ACHN (cell line): ENCODE measurements around the gene MYOZ3.

Experiments used
- DNase-seq: peaks from one replicate; pipeline ENCODE4 v3.0.0-alpha.2; 2015
- in situ Hi-C: cut with HindIII; loops from 2 replicates; pipeline ENCODE4 v1.10.0; 2017; ENCODE audit warnings: low sequenced_read_pairs, low pct_ligation_motif_present, low pct_unique_long_range_greater_than_20kb

The MYOZ3 gene

DNA sequence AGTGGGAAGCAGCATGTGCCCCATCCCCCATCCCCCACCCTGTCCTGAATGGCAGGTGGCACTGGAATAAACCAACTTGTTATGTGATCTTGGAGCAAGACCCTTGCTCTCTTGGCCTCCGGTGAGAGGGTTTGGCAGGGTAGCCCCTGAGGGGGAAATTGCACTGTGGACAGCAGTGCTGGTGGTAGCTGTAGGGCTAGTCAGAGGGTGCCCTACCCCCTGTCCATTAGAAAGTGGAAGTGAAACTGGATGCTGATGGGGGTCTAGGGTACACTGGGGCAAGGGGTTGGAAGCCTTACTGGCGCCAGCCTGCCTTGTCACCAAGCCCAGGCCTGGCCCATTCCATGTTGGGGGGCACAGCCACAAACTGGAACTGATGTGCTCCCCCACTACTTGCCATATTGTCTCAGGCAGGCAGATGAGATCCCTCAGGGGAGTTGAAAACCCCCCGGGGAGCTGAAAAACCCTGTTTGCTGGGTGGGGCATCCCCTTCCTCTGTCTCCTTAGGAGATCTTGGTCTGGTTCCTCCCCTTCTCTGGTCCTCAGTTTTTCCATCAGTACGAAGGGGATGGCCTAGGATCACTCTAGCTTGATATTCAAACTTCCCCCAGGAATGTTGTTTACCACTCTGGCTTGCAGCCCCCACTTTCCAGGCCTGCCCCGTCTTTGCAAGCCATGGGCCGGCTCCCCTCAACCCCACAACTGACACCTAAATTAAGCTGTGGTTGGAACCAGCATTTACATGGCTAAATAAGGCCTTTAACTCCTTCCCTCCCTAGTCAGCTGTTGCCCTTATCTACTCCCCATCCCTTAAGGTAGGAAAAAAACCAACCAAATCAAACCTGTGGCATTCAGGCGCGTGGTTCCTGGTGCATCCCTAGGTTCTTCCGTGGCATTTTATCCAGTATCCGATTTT is 35.0 kb upstream of the MYOZ3 start:
- in situ Hi-C loops, result no loop called here
- no peak for DNase-seq

DNA sequence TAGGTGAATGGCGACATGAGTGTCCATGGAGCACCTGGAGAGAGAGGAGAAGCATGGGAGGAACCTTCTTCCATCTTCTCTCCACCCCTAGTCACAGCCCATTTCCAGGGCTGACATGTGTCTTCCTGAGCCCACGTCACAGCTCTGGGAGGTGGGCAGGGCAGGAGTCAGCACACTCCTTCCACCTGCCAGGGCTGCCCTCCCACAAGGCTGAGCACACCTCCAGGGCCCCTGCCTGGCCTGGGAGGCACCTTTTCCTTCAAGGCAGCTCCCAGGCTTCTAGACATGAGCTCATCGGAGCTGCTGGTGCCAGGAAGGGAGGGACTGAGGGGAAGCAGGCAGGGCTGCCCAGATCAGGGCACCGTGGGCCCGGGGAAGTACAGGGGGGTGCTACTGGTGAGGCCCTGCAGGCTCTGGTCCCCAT is 34.2 kb upstream of the MYOZ3 start:
- no peak for DNase-seq
- in situ Hi-C loops, result no loop called here

DNA sequence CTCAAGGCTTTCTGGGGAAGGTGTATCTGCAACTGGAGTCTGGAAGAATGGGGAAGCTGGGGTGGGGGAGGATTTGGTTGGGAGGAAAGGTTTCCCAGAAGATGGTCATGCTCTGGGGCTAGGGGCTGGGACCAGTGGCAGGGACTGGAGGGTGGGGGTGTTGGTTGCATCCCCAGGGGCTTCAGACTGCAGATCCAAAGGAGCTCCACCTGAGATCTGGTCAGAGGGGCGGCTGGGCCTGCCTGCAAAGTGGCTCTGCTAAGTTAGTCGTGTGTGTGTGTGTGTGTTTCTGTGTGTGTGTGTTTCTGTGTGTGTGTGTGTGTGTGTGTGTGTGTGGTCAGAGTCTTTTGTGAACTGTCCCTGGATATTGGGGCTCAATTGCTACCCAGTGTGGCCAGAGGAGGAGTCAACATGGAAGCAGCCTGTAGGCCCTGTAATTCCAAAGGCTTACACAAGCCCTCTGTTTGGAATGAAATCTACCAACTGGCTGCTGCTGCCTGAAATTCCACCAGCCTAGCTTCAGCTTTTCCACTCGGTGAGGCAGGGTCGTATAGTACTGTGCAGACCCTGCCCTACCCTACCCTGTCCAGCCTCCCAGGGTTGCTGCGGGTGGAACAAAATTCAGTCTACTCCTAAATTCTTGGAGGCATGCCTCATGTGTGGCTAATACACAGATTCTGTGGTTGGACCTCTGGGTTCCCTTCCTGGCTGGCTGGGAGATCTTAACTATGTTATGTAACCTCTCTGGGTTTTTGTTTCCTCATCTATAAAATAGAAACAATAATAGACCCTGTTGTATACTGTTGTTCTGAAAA is 33.1 kb upstream of the MYOZ3 start:
- in situ Hi-C loops, result no loop called here
- DNase-seq, result no peak

DNA sequence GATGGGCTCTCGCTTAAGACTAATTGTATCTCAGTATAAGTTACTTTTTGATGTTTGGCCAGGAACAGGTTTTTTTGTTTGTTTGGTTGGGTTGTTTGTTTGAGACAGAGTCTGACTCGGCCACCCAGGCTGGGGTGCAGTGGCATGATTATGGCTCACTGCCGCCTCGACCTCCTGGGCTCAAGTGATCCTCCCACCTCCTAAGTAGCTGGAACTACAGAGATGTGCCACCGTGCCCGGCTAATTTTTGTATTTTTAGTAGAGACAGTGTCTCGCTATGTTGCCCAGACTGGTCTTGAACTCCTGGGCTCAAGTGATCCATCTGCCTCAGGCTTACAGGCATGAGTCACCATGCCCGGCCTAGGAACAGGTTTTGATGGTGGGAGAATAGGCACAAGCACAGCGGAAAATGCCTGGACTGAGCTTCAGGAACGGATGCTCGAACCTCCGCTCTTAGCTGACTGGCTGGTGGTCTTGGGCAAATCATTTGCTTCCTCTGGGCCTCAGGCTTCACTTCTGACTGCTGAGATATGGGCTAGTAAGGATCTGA is 32.0 kb upstream of the MYOZ3 start:
- in situ Hi-C loops, result no loop called here
- DNase-seq, result no peak

DNA sequence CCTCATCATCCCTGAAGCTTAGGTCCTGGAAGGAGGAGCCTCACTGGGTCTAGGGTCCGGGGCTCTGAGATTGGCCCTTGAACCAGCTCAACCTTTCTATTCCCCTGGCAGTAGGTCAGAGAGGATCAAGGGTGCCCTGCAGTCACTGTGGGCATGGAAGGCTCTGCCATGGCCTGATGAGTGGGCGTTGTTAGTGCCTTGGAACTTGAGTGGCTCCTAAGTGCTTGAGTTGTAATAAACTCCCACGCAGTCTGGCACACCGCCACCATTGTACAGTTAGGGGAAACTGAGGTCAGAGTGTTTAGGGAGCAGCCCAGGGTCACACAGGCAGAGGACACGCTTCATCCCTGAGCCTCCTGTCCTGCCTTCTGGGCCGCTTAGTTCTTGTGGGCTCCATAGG is 31.0 kb upstream of the MYOZ3 start:
- no peak for DNase-seq
- in situ Hi-C loops, result no loop called here

DNA sequence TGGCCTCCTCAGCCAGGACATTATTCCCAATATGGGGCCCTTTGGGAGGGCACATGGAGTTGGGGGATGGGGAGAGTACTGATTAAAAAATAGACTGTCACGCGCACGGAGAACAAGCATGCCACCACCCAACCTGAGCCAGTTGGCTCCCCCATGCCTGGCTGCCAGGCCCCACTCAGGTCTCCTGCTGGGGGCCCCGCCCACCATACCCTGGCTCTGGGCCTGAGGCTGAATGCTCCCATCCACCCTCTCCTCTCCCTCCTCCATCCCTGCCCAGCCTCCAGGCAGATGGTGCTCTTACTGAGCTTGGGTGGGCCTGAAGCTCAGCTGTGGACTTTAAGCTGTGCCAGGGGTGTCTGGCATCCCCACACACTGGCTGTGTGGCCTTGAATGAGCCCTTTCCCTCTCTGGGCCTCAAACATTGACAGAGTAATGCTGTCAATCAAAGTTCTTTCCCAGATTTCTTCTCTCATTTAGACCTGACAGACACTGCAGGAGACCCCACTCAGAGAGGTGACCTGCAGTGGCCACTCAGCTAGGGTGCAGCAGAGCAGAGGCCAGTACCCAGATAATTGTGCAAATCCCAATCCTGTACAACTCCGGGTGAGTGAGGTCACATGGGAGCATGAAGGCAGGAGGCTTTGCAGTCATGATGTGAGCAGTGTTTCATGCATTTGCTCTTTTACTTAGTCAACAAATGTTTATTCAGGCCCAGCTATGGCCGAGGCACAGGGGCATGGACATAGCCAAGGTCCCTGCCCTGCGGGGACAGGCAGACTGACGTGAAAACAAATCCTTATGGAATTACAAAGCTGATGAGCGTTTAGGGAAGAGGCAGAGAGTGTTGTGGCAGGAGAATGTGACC is 30.4 kb upstream of the MYOZ3 start:
- no peak for DNase-seq
- in situ Hi-C loops, result no loop called here

DNA sequence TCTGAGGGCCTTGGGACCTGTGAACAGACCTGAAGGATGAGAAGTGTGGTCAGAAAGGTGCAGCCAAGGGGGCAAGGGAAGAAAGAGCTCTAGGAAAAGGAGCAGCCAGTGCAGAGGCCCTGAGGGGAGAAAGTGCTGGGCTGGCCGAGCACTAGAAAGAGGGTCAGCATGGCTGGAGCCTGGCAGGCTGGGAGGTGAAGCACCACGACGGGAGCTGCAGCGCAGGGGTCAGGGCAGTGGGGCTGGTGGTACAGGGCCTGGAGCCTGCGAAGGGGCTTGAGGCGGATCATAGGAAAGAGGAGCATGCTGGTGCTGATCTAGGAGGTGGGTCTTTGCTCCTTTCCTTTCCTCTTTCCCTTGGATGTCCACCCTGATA is 29.7 kb upstream of the MYOZ3 start:
- no peak for DNase-seq
- in situ Hi-C loops, result no loop called here

DNA sequence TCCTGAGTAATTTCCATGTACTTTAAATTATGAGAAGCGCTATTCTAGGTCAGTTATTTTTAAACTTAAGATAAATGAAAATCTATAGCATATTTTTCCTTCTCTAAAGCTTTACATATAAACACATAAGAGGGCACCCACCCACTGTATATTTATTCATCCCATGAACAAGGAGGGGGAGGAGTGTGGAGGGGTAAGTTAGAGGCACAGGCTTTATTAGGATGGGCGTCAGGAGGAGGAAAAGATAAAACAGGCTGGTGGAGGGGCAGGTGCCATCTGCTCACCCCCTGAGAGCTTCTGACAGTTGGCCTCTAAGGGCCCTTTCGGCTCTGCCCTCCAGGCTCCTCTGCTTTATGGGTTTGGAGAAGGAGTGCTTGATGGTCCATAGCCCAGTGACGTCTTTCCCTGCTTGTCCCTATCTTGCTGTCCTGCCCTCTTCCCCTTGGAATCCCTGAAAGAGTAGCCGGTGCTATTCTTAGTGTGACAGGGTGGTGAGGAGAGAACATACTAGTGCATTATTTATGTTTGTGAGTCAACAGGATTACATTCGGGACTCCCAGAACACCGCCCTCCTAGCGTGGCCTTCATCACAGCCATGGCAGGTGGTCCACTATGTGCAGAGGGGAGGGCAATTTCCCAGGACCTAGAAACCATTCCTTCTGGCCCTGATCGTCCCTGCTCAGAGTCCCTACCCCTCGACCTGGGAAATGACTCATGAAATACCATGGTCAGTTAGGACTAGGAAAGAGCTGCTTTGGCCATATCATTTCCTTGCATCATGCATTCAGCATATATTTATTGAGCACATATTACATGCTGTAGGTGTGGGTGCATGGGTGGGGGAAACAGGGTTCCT is 28.5 kb upstream of the MYOZ3 start:
- in situ Hi-C loops, result no loop called here
- no peak for DNase-seq

DNA sequence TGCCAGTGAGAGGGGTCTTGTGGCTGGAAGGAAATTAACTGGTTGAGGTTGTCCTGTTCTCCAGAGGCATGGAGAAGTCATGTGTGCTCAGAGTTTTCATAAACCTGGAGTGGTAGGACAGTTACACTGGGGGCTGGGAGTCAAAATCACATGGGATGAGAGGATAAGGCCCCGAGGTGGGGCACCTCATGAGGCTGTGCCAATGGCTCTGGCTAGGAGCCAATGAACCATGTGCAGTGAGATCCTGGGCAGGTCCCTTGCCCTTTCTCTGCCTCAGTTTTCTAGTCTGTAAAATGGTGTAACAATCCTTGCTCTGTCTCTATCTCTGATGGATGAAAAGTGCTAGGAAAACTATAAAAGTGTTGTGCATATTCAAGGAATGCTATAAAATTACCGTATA is 27.6 kb upstream of the MYOZ3 start:
- in situ Hi-C loops, result no loop called here
- no peak for DNase-seq

DNA sequence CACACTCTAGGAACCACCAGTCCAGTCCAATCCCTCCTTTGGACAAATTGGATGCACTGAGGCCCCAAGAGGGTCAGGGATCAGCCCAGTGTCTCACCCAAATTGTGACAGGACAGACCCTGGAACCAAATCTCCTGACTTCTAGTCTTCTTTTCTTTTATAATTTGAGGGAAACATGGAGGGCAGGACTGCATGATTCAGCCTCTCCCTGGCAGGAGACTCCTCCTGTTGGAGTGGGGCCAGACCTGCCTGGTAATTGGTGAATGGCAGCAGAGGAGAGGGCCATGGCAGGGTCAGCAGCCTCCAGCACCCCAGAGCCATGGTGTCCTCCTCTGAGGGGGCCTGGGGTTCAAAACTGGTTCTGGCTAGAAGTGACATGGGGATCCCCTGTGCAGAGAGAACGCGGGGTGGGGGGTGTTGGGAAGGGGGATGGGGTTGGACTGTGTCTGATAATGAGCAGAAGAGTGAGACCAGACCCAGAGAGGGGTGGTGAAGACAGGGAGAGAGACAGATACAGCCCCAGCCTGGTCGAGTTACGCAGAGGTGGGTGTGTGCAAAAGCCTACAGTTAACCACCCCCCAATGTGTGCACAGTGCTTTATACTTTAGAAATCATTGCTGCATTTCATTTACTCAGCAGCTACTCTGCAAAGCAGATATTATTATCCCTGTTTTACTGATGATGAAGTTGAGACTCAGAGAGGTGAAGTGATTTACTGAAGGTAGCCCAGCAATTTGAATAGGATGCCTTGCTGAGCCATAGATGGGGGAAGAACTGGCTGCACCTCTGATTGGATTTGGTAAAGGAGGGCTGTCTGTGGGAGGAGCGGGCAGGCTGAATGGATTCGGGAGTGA is 24.4 kb upstream of the MYOZ3 start:
- DNase-seq, result peak; percentile 74
- in situ Hi-C loops, result no loop called here

DNA sequence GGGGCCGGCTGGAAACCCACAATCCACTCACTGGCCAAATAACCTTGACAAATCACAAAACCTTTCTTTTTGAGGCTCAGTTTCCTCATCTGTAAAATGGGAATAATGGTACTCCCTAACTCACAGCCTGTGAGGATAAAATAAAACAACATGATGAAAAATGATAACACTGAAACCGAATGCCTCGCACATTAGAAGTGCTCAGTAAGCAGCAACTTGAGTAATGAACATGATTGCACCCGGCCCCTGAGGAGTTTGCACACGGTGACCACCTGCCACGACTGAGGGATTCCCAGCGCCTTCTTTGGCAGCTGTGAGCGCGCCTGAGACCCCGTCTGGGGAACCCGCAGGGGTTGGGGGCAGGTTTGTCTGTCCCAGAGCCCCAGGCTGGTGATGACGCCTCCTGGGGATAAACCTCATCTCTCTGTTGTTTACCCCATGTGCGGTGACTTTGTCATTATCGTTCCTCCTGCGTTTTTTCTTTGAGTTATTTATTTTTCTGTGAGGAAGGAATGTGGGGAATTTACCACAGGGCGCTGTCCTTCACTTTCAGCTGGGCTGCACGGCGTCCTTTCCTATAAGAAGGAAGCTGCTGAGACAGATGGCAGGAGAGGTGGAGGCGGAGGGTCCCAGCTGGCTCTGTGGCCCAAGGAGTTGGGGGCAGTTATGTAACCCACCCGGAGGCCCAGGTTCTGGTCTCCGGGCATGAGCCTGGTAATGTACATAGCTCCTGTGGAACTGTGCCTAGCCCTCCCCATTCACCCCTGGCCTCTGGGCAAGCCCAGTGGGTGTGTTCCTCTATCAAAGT is 23.6 kb upstream of the MYOZ3 start:
- in situ Hi-C loops, result no loop called here
- peak; percentile 90 for DNase-seq

DNA sequence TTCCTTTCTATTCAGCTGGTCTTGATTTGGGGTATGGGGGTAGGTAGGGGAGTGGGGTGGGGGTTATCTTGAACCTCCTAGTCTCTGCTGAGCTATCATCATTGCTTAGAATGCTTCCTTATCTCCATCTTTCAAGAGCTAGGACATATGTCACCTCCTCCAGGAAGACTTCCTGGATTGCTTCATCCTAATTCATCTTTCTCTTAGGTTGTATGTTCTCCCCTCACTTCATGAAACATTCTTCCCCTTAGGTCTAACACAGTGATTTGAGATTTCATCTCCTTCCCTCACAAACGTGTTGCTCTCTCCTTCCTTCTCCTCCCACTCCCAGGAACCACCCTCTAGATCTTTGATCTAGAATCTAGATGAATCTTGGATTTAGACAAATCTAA is 23.0 kb upstream of the MYOZ3 start:
- in situ Hi-C loops, result no loop called here
- no peak for DNase-seq

DNA sequence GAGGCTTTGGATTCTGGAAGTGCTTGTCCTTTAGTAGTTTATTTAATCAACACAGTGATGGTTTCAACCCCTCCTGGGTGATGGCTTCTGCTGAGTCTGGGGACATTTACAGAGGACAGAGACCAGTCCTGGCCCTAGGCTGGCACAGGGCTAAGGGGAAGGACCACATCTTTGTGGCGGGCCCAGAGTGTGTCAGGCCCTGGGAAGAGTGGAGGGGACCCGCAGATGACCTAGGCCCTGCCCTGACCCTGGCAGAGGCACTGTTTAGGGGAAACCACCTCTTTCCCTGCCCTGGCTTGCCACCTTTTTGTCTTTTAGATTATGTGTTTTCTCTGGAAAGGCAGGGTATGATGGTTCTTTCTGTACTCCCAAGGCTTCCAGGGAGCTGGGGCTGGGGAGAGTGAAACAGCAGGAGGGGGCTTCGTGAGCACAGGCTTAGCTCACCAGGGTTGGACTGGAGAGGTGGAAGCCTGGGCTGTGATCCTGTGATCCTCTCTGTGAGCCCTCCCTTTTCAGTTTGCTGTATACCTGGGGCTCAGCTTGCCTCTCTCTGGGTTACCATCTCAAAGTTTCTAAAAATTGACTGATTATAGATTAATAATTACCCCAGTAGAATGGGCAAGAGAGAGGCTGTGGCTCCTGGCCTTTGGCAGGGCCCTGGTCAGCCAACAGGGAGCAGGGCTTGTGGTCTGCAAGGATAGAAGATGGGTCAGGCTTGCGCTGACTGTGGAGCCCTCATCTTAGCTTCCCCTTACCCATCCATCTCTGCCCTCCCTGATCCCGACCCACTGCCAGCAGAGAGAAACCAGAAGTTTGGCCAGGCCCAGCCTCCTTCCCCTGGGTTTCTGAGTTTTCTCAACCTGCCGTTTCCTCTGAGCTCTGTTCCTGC is 22.3 kb upstream of the MYOZ3 start:
- in situ Hi-C loops, result no loop called here
- peak; percentile 59 for DNase-seq

DNA sequence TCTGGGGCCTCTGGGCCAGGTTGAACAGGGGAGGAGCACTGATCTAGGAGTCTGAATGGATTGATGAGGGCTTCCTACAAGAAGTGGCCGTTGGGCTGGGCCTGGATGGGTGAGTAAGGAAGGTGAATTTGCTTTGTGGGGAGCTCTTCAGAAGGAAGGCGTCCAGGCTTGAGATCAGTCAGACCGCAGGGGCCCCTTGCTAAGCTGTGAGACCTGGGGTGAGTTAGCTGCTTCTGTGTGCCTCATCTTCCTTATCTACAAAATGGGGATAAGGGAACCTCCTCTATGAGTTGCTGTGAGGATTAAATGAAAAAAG is 21.7 kb upstream of the MYOZ3 start:
- DNase-seq, result no peak
- in situ Hi-C loops, result no loop called here

DNA sequence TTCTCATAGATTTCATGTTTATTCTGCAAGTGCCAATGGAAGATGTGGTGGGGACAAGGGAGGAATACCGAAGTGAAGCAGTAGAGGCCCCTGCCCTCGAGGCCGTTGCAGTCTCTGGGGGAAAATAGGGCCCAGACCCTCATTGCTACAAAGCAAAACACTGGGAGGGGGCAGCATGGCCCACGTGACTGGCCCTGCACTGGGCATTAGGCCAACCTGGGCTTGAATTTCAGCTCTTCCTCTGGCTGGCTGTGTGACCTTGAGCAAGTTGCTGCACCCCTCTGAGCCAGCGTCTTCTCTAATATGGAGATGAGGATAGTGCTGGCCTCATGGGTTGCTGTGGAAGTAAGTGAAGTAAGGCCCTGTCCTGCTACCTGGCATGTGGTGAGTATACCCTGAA is 21.3 kb upstream of the MYOZ3 start:
- no peak for DNase-seq
- in situ Hi-C loops, result no loop called here
